Endodermal cell (in vitro differentiated cells): ENCODE data around the gene IPCEF1. TPM values are rescaled to one million over a fixed set of nuclear protein-coding genes. Genes with fewer than 3 reads are reported as not detected.

Experiments used
- DNase-seq: peaks from one replicate; pipeline ENCODE4 v3.0.0-alpha.2; 2017
- H3K27ac ChIP-seq: 2 replicates; pipeline ENCODE4 v1.5.1; 2013; ENCODE audit warnings: mild to moderate bottlenecking, low read depth, low read length, moderate library complexity
- H3K27me3 ChIP-seq: 2 replicates; pipeline ENCODE4 v1.6.1; 2013; ENCODE audit warnings: mild to moderate bottlenecking, low read length, moderate library complexity; ENCODE audit not compliant: insufficient read depth, control insufficient read depth, poor library complexity, severe bottlenecking
- H3K36me3 ChIP-seq: 2 replicates; pipeline ENCODE4 v1.7.0; 2013; ENCODE audit warnings: mild to moderate bottlenecking, low read length, moderate library complexity; ENCODE audit not compliant: control insufficient read depth, insufficient read depth
- H3K4me1 ChIP-seq: one replicate; pipeline ENCODE4 v1.7.0; 2013; ENCODE audit warnings: low read length; ENCODE audit not compliant: control insufficient read depth, insufficient read depth
- H3K4me3 ChIP-seq: 2 replicates; pipeline ENCODE4 v1.5.1; 2013; ENCODE audit warnings: mild to moderate bottlenecking, low read length, moderate library complexity
- H3K9ac ChIP-seq: 2 replicates; pipeline ENCODE4 v1.6.1; 2013; ENCODE audit warnings: mild to moderate bottlenecking, low read length, moderate library complexity; ENCODE audit not compliant: poor library complexity, severe bottlenecking; ENCODE audit errors: extremely low read depth
- H3K9me3 ChIP-seq: 2 replicates; pipeline ENCODE4 v1.6.1; 2013; ENCODE audit warnings: mild to moderate bottlenecking, low read length, moderate library complexity; ENCODE audit not compliant: control insufficient read depth
- H3K27ac Mint-ChIP-seq: 2 replicates; pipeline ENCODE4 v1.8.0; 2020; ENCODE audit warnings: mixed read lengths
- H3K27me3 Mint-ChIP-seq: 2 replicates; pipeline ENCODE4 v1.8.0; 2021; ENCODE audit warnings: mild to moderate bottlenecking, mixed read lengths; ENCODE audit not compliant: insufficient read depth
- H3K36me3 Mint-ChIP-seq: 2 replicates; pipeline ENCODE4 v1.8.0; 2020; ENCODE audit warnings: low read depth, mixed read lengths
- H3K4me1 Mint-ChIP-seq: 2 replicates; pipeline ENCODE4 v1.8.0; 2020; ENCODE audit warnings: mixed read lengths
- H3K4me3 Mint-ChIP-seq: 2 replicates; pipeline ENCODE4 v1.8.0; 2020; ENCODE audit warnings: mild to moderate bottlenecking, moderate library complexity, mixed read lengths
- H3K9me3 Mint-ChIP-seq: 2 replicates; pipeline ENCODE4 v1.8.0; 2020; ENCODE audit warnings: mild to moderate bottlenecking, mixed read lengths
- WGBS, 2 experiments: methylation state at CpG; one replicate each; pipeline versions ENCODE4 v1.1.5 to v1.1.7; 2013; ENCODE audit warnings: missing lambda C conversion rate in 2 of 2, mixed read lengths in 1 of 2; ENCODE audit not compliant: insufficient coverage in 1 of 2, insufficient read length in 1 of 2; 5-methylcytosine and 5-hydroxymethylcytosine counted together
- total RNA-seq, 2 donors: library from RNA; stranded (reverse); fragmentation: NEBNext Ultra II Directional in 1 of 2; extraction: Animal tissue kit (Norgen Biotek cat#: 25700) in 1 of 2; gene quantifications; 2 replicates in 1 of 2; 3 replicates in 1 of 2; pipeline ENCODE4 v1.2.1, GENCODE V29; 2021
- TF ChIP-seq, protein P1 (sequence below): fragments of 200-600 bp; sonication (generic); conservative IDR thresholded peaks from 2 replicates; pipeline ENCODE4 v1.5.0; 2021; ENCODE audit warnings: antibody characterized with exemption, mild to moderate bottlenecking

The IPCEF1 gene
- total RNA-seq, 2 donors from 2014 or later: 2.2 to 2.8 TPM

DNA sequence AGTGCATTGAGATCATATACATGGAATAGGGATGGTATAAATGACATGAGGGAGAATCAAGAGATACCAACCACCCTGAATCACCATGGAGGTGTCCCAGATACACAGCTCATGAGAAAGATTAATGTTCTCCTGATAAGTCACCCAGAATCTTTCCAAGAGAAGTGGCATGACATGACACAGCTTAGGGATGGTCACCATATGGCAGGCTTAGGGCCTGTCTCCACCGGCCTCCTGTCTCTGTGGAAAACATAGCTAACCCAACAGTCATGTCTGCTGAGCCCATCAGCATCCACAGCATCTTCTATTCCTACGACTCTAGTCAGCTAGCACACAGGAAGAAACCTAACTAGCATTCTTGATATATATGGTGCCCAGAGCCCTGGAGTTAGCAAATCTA is 133.3 kb downstream of the IPCEF1 start:
- Histone ChIP-seq H3K9ac (no peak overlapping the region), H3K4me1 (peaks cover 5% of the 10 kb centered on the region)
- WGBS, 2 experiments: 93 to 100% methylated on average over 1 to 2 of the region's 2 CpGs

DNA sequence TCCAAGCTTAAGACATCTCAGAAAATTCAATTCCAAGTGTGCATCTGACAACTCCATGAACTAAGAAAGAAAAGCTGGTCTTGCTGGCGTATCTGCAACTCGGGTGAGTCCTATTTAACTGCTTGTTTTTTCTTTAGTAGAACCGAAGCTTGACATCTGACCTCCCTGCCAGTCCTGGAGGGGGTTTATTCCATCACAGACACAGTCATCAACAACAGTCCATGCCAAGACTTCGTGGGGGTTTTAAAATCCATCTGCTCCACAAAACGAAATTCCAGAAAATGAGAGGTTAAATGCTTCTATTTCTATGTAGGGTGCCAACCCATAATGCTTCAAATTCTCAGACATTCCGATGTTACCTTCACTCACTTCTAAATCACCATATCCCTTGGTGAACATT is 133.9 kb downstream of the IPCEF1 start:
- DNase-seq: peak; percentile 23
- Mint-ChIP-seq H3K4me3 (no peak overlapping the region), H3K27ac (no peak overlapping the region), H3K36me3 (no peaks in the 10 kb centered on the region), H3K9me3 (no peaks in the 10 kb centered on the region), H3K27me3 (no peaks in the 10 kb centered on the region), H3K4me1 (peaks cover 21% of the 10 kb centered on the region)
- WGBS, 2 experiments: 60 to 78% methylated on average over 2 to 6 of the region's 6 CpGs
- Histone ChIP-seq H3K9me3 (no peaks in the 10 kb centered on the region), H3K27me3 (no peaks in the 10 kb centered on the region), H3K27ac (no peak overlapping the region), H3K36me3 (no peaks in the 10 kb centered on the region), H3K4me1 (peaks cover 5% of the 10 kb centered on the region), H3K4me3 (no peak overlapping the region), H3K9ac (no peak overlapping the region)
- TF ChIP-seq, protein P1, sequence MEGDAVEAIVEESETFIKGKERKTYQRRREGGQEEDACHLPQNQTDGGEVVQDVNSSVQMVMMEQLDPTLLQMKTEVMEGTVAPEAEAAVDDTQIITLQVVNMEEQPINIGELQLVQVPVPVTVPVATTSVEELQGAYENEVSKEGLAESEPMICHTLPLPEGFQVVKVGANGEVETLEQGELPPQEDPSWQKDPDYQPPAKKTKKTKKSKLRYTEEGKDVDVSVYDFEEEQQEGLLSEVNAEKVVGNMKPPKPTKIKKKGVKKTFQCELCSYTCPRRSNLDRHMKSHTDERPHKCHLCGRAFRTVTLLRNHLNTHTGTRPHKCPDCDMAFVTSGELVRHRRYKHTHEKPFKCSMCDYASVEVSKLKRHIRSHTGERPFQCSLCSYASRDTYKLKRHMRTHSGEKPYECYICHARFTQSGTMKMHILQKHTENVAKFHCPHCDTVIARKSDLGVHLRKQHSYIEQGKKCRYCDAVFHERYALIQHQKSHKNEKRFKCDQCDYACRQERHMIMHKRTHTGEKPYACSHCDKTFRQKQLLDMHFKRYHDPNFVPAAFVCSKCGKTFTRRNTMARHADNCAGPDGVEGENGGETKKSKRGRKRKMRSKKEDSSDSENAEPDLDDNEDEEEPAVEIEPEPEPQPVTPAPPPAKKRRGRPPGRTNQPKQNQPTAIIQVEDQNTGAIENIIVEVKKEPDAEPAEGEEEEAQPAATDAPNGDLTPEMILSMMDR: no peak

More for the DNA sequence above, 133.3 kb downstream of the IPCEF1 start:
- Mint-ChIP-seq H3K27me3 (no peaks in the 10 kb centered on the region), H3K27ac (no peak overlapping the region), H3K4me3 (no peak overlapping the region), H3K36me3 (no peaks in the 10 kb centered on the region), H3K4me1 (peaks cover 15% of the 10 kb centered on the region), H3K9me3 (no peaks in the 10 kb centered on the region)
- no peak for DNase-seq
- TF ChIP-seq, protein P1: no peak
- no peak overlapping the region for H3K27ac ChIP-seq
- H3K27me3 ChIP-seq: no peaks in the 10 kb centered on the region
- no peaks in the 10 kb centered on the region for H3K9me3 ChIP-seq
- no peak overlapping the region for H3K4me3 ChIP-seq
- no peaks in the 10 kb centered on the region for H3K36me3 ChIP-seq

DNA sequence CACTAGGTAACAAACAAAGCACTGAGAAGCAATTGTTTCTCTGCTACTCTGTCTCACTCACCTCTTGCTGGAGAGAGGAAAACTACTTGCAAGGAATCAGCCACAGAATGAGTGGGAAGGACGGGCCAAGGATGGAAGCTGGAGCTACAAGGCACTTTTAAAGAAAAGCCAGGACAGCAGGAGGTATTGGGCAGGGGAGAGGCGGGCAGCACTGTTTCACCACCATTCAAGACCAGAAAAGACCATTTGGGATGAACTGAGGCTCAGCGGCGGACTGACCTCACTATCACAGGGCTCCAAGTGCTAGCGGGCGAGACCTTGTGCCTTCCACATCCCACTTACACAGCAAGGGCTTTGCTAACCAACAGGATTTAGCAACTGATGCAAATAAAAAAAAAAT is 137.4 kb downstream of the IPCEF1 start:
- peaks cover 5% of the 10 kb centered on the region for H3K4me1 ChIP-seq
- no peaks in the 10 kb centered on the region for H3K9me3 ChIP-seq
- no peaks in the 10 kb centered on the region for H3K27me3 Mint-ChIP-seq
- H3K4me3 ChIP-seq: no peak overlapping the region
- H3K9me3 Mint-ChIP-seq: no peaks in the 10 kb centered on the region
- H3K27me3 ChIP-seq: no peaks in the 10 kb centered on the region
- no peaks in the 10 kb centered on the region for H3K36me3 ChIP-seq
- H3K27ac ChIP-seq: no peak overlapping the region
- WGBS, 2 experiments: 40 to 75% methylated on average over 1 to 6 of the region's 6 CpGs
- H3K36me3 Mint-ChIP-seq: no peaks in the 10 kb centered on the region
- H3K4me1 Mint-ChIP-seq: peaks cover 21% of the 10 kb centered on the region
- DNase-seq: peak; percentile 57
- no peak overlapping the region for H3K9ac ChIP-seq
- TF ChIP-seq, protein P1: no peak
- no peak overlapping the region for H3K4me3 Mint-ChIP-seq
- H3K27ac Mint-ChIP-seq: no peak overlapping the region
